HG03558 (cell line): ENCODE results near the gene TEX261.
"Not testable (repeated sequence)": the region's sequence is repeated elsewhere in the genome, so short reads cannot be mapped to it uniquely, and the experiment has no call there.

Source experiments
- ATAC-seq: cut with Tn5 transposase; IDR thresholded peaks from one replicate; pipeline ENCODE4 v1.9.1; 2021; ENCODE audit warnings: moderate number of reproducible peaks; ENCODE audit not compliant: unreplicated experiment; ENCODE audit errors: extremely low read depth

The TEX261 gene

GRCh38 chr2:70994699-70995425, at the start of gene TEX261:
TEX261 (minus strand) TSS chr2:70994873; CDS start chr2:70994757, 116 bp downstream.
- ATAC-seq, result peak; percentile 96

- no peak for ATAC-seq
Measured at GRCh38 chr2:71043531-71044407, 49.1 kb upstream of the TEX261 start.

- no peak for ATAC-seq
Measured at GRCh38 chr2:71042287-71042686, 47.6 kb upstream of the TEX261 start.

- not testable (repeated sequence) for ATAC-seq
Measured at GRCh38 chr2:71036296-71036695, 41.6 kb upstream of the TEX261 start.

- ATAC-seq, result not testable (repeated sequence)
Measured at GRCh38 chr2:71023553-71024243, 29.0 kb upstream of the TEX261 start.

- not testable (repeated sequence) for ATAC-seq
Measured at GRCh38 chr2:71021394-71021793, 26.7 kb upstream of the TEX261 start.

GRCh38 chr2:71019989-71020388, 25.3 kb upstream of the TEX261 start:
- not testable (repeated sequence) for ATAC-seq

GRCh38 chr2:71018625-71019024, 24.0 kb upstream of the TEX261 start:
- no peak for ATAC-seq

GRCh38 chr2:71011786-71012185, 17.1 kb upstream of the TEX261 start:
- not testable (repeated sequence) for ATAC-seq

- ATAC-seq, result no peak
Measured at GRCh38 chr2:71008342-71008741, 13.7 kb upstream of the TEX261 start.

- no peak for ATAC-seq
Measured at GRCh38 chr2:71006955-71007799, 12.5 kb upstream of the TEX261 start.

- no peak for ATAC-seq
Measured at GRCh38 chr2:71006323-71006722, 11.7 kb upstream of the TEX261 start.

- ATAC-seq, result no peak
Measured at GRCh38 chr2:71005271-71006202, 10.9 kb upstream of the TEX261 start.

- no peak for ATAC-seq
Measured at GRCh38 chr2:71004857-71005256, 10.2 kb upstream of the TEX261 start.

GRCh38 chr2:71003966-71004755, 9.5 kb upstream of the TEX261 start:
- ATAC-seq, result no peak

- ATAC-seq, result no peak
Measured at GRCh38 chr2:71003396-71003795, 8.7 kb upstream of the TEX261 start.

GRCh38 chr2:71001981-71002570, 7.4 kb upstream of the TEX261 start:
- ATAC-seq, result no peak

- no peak for ATAC-seq
Measured at GRCh38 chr2:71001592-71001927, 6.9 kb upstream of the TEX261 start.
